Activated B cell treated with CpG ODN at 0.5 μM for 24 hours (primary cell): Measurements from ENCODE around the gene SLC6A8. TPM values are rescaled to one million over a fixed set of nuclear protein-coding genes. Genes with fewer than 3 reads are reported as not detected.
"Not testable (repeated sequence)": the region's sequence is repeated elsewhere in the genome, so short reads cannot be mapped to it uniquely, and the experiment has no call there.

ENCODE experiments used
- ATAC-seq: fragments of 200-7000 bp; cut with Tn5 transposase; one replicate; pipeline ENCODE4 v1.10.0; 2021; ENCODE audit warnings: low read depth, mild to moderate bottlenecking, moderate library complexity
- CTCF ChIA-PET: fragments of 350-600 bp; sonication (Branson Sonifier 250); formaldehyde crosslinking; loops from one replicate; lab custom pipeline; 2021; ENCODE audit warnings: antibody characterized with exemption; lab: Charles Lee
- POLR2A ChIA-PET: fragments of 350-600 bp; sonication (Branson Sonifier 250); formaldehyde crosslinking; loops from one replicate; lab custom pipeline; 2021; ENCODE audit warnings: antibody characterized with exemption; lab: Charles Lee
- DNase-seq: peaks from one replicate; pipeline ENCODE4 v3.0.0; 2022
- H3K27ac Mint-ChIP-seq: one replicate; pipeline ENCODE4 v1.8.0; 2020; ENCODE audit warnings: mixed read lengths
- H3K27me3 Mint-ChIP-seq: one replicate; pipeline ENCODE4 v1.8.0; 2021; ENCODE audit warnings: mixed read lengths
- H3K36me3 Mint-ChIP-seq: one replicate; pipeline ENCODE4 v1.8.0; 2021; ENCODE audit warnings: low read depth, mixed read lengths
- H3K4me1 Mint-ChIP-seq: one replicate; pipeline ENCODE4 v1.8.0; 2021; ENCODE audit warnings: mixed read lengths
- H3K4me3 Mint-ChIP-seq: one replicate; pipeline ENCODE4 v1.8.0; 2020; ENCODE audit warnings: mild to moderate bottlenecking, mixed read lengths
- H3K9me3 Mint-ChIP-seq: one replicate; pipeline ENCODE4 v1.8.0; 2020; ENCODE audit warnings: mixed read lengths
- intact Hi-C: fragments of 100-400 bp; cut with micrococcal nuclease; formaldehyde crosslinking; loops from one replicate; pipeline ENCODE4 v1.15.1; 2024
- total RNA-seq: library from RNA; stranded (reverse); gene quantifications from 2 replicates; pipeline ENCODE4 v1.2.3, GENCODE V29; 2022
- TF ChIP-seq, protein P1 (sequence below): fragments of 200-600 bp; IDR thresholded peaks from one replicate; pipeline ENCODE4 v1.8.0; 2022; ENCODE audit warnings: antibody characterized with exemption, mild to moderate bottlenecking

The SLC6A8 gene
- total RNA-seq, 1 donor from 2014 or later = 1.2 TPM

DNA sequence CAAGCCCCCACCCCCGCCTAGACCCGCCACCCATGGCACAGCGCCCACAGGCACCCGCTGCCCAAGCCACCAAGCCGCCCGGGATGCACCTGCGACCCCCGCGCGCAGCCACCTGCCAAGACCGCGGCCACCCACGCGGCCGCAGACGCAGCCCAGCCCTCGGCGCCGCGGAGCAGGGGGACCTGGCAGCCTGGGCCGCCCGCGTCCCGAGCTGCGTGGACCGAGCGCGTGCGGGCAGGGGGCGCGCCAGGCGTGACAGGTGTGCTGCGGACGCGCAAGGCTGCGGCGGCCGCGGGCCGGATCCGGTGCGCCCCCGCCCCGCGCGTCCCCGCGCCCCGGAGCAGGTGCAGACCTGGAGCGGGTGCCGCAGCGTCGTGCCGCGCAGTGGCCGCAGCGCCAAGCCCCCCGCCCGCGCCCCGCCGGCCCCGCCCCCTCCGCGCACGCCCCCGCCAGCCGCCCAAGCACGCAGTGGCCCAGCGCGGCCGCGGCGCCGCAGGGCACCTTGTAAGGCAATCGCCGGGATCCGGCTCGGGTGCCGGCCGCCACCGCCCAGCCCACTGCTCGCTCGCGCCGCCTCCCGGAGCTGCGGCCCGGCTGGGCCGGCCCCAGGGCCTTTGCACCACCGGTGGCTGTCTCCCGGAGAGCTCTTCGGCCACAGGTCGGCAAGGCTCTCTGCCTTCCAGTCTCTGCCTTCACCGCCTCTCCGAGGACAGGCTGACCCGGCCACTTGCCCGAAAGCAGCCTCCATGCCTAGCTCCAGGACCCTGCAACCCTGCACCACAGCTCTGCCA is 14.1 kb upstream of the SLC6A8 start, which contains the start of gene PNCK:
Gene PNCK, minus strand, starts transcription at position 386 of the 791 bp plus-strand sequence. CDS start 737 bp downstream, outside the sequence.
- Mint-ChIP-seq H3K36me3 (no peaks in the 10 kb centered on the region), H3K27me3 (peaks cover 15% of the 10 kb centered on the region), H3K27ac (no peak within 1 kb of the TSS), H3K4me1 (peaks cover 2% of the 10 kb centered on the region), H3K9me3 (no peaks in the 10 kb centered on the region), H3K4me3 (no peak within 1 kb of the TSS)
- intact Hi-C loops = no loop called here
- no peak for DNase-seq
- TF ChIP-seq, protein P1, sequence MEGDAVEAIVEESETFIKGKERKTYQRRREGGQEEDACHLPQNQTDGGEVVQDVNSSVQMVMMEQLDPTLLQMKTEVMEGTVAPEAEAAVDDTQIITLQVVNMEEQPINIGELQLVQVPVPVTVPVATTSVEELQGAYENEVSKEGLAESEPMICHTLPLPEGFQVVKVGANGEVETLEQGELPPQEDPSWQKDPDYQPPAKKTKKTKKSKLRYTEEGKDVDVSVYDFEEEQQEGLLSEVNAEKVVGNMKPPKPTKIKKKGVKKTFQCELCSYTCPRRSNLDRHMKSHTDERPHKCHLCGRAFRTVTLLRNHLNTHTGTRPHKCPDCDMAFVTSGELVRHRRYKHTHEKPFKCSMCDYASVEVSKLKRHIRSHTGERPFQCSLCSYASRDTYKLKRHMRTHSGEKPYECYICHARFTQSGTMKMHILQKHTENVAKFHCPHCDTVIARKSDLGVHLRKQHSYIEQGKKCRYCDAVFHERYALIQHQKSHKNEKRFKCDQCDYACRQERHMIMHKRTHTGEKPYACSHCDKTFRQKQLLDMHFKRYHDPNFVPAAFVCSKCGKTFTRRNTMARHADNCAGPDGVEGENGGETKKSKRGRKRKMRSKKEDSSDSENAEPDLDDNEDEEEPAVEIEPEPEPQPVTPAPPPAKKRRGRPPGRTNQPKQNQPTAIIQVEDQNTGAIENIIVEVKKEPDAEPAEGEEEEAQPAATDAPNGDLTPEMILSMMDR = no peak
- POLR2A ChIA-PET = no interaction called here
- ATAC-seq = no peak
- CTCF ChIA-PET = no interaction called here

DNA sequence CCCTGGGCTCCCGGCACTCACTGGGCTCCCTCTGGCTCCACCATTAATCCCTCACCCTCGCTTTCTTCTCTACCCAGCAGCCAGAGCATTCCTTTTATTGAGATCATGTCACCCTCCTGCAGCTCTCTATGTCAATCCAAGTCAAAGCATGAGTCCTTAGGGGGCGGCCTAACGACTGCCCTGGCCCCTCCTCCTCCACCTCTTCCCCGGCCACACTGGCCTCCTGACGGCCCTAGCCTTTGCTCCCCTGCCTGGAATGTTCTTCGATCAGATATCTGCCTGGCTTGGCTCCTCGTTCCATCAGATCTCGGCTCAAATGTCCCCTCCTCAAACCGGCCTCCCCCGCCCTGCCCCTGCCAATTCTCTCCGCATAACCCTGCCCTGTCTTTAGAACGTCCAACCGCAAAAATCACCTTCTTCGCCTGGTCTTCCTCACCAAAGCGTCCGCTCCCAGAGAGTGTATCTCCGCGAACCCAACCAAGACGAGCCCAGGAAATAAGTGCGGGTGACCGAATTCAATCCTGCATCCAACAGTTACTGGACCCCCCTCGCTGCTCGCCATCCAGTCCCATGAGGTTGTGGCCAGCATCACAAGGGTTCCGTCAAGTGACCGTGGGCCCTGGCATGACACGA is 13.4 kb upstream of the SLC6A8 start:
- POLR2A ChIA-PET = no interaction called here
- CTCF ChIA-PET = no interaction called here

DNA sequence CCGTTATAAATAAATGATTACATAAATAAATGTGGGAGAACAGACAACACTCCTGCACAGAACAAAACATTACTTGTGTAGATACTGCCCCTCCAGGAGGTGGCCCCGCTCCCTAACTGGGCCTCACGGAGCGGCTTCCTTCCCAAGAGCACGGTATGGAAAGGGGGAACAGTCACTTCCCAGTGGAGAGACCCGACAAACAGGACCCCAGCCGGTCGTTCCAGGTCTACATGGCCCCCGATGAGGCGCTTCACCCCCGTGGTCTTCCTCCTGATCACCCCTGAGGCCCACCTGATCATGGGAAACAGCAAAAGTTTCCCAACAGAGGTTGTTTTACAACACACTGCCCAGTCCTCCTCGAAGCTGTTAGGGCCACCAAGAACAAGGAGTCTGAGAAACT is 6.6 kb upstream of the SLC6A8 start:
- peaks cover 5% of the 10 kb centered on the region for H3K27me3 Mint-ChIP-seq
- H3K9me3 Mint-ChIP-seq = no peaks in the 10 kb centered on the region
- DNase-seq (no peak), ATAC-seq (no peak)
- CTCF ChIA-PET = no interaction called here
- intact Hi-C loops = loop anchor here (10.0 kb wide), 1 partner anchor 84 kb away; the partner anchor contains the start of gene PLXNB3
- H3K36me3 Mint-ChIP-seq = no peaks in the 10 kb centered on the region
- no peak overlapping the region for H3K4me3 Mint-ChIP-seq
- H3K27ac Mint-ChIP-seq = no peak overlapping the region
- no peaks in the 10 kb centered on the region for H3K4me1 Mint-ChIP-seq
- POLR2A ChIA-PET = no interaction called here
- TF ChIP-seq, protein P1 = no peak

More for the DNA sequence above, 13.4 kb upstream of the SLC6A8 start:
- no peak for ATAC-seq
- DNase-seq = no peak
- intact Hi-C loops = no loop called here
- peaks cover 2% of the 10 kb centered on the region for H3K4me1 Mint-ChIP-seq
- peaks cover 15% of the 10 kb centered on the region for H3K27me3 Mint-ChIP-seq
- no peak overlapping the region for H3K27ac Mint-ChIP-seq
- no peaks in the 10 kb centered on the region for H3K36me3 Mint-ChIP-seq
- TF ChIP-seq, protein P1 = no peak
- no peaks in the 10 kb centered on the region for H3K9me3 Mint-ChIP-seq
- no peak overlapping the region for H3K4me3 Mint-ChIP-seq

DNA sequence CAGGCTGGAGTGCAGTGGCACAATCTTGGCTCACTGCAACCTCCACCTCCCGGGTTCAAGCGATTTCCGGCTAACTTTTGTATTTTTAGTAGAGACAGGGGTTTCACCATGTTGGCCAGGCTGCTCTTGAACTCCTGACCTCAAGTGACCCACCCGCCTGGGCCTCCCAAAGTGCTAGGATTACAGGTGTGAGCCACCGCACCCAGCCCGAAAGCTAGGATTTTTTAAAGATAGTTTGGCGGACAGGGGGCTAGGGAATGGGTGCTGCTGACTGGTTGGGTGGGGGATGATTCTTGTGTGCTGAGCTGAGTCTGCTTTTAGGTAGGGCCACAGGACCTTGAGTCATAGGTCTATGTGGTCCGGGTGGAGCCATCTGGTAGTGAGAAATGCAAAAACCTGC is 4.2 kb upstream of the SLC6A8 start:
- DNase-seq, H3K36me3 Mint-ChIP-seq, CTCF ChIA-PET, H3K4me3 Mint-ChIP-seq, POLR2A ChIA-PET, ATAC-seq, H3K4me1 Mint-ChIP-seq, H3K9me3 Mint-ChIP-seq, H3K27me3 Mint-ChIP-seq, H3K27ac Mint-ChIP-seq: not testable (repeated sequence)
- intact Hi-C loops = loop anchor here (10.0 kb wide), 1 partner anchor 81 kb away; the partner anchor contains the start of gene PLXNB3

DNA sequence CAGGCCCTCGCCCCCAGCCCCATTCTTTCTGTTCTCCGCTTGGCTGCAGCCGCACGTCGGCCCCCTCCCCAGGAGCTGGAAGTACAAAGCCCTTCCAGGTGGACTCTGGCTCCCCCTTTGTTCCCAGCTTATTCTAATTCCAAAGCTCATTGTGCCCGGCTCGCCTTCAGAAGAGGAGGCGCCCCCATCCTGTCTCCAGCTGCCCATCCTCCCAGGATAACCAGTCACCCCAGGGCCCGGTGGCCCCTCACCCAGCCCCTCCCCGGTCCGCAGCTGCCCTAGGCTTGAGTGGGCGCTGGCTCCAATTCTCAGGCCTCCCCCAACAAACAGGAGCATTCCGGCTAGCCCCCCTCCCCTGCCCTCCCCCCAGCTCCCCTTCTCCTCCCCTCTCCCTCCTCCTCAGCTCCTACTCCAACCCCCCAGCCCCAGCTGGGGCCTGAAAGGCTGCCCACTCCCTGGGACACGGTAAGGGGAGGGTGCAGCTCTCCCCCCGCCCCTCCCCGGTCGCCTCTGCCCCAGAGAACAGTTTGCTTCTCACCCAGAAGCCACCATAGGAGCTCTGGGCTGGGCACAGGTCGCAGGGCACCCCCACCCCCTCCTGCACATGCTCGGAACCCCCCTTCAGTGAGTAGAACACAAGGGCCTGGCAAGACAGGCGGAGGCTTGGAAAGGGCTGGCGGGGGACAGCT is 3.1 kb upstream of the SLC6A8 start:
- intact Hi-C loops = loop anchor here (5.0 to 10.0 kb wide), 2 partner anchors 38 to 80 kb away; partner anchors contain the start of genes ABCD1, BCAP31 and PLXNB3
- Mint-ChIP-seq H3K36me3 (no peaks in the 10 kb centered on the region), H3K4me1 (no peaks in the 10 kb centered on the region), H3K27me3 (peaks cover 4% of the 10 kb centered on the region), H3K27ac (no peak overlapping the region), H3K9me3 (no peaks in the 10 kb centered on the region), H3K4me3 (no peak overlapping the region)
- ChIA-PET CTCF (no interaction called here), POLR2A (interaction anchor here (0.6 kb wide), 1 partner anchor 152 kb away, joined by 3 read pairs; no protein-coding TSS in a partner anchor)
- no peak for DNase-seq
- no peak for ATAC-seq
- TF ChIP-seq, protein P1 = no peak
